WTC11 (cell line): ENCODE results near the gene MREG. TPM values are rescaled to one million over a fixed set of nuclear protein-coding genes. Genes with fewer than 3 reads are reported as not detected.

Source experiments
- ATAC-seq: fragments of 200-7000 bp; cut with Tn5 transposase; 2 replicates; pipeline ENCODE4 v1.10.0; 2021; ENCODE audit warnings: mild to moderate bottlenecking, moderate library complexity
- CTCF ChIA-PET: fragments of 300-600 bp; sonication (Branson Sonifier 250); formaldehyde crosslinking; loops from one replicate; lab custom pipeline; 2021; ENCODE audit warnings: antibody characterized with exemption; lab: Charles Lee
- POLR2A ChIA-PET: fragments of 350-600 bp; sonication (Branson Sonifier 250); formaldehyde crosslinking; loops from one replicate; lab custom pipeline; 2021; ENCODE audit warnings: antibody characterized with exemption; lab: Charles Lee
- DNase-seq: peaks from one replicate; pipeline ENCODE4 v3.0.0; 2021; ENCODE audit warnings: low spot score
- H3K27ac Mint-ChIP-seq: 2 replicates; pipeline ENCODE4 v1.8.0; 2021; ENCODE audit warnings: mixed read lengths
- H3K27me3 Mint-ChIP-seq: 2 replicates; pipeline ENCODE4 v1.8.0; 2021; ENCODE audit warnings: low read depth, mild to moderate bottlenecking, moderate library complexity, mixed read lengths
- H3K36me3 Mint-ChIP-seq: 2 replicates; pipeline ENCODE4 v1.8.0; 2021; ENCODE audit warnings: mixed read lengths
- H3K4me1 Mint-ChIP-seq: 2 replicates; pipeline ENCODE4 v1.8.0; 2022; ENCODE audit warnings: mixed read lengths
- H3K4me3 Mint-ChIP-seq: 2 replicates; pipeline ENCODE4 v1.8.0; 2021; ENCODE audit warnings: mild to moderate bottlenecking, moderate library complexity, mixed read lengths
- H3K9me3 Mint-ChIP-seq: 2 replicates; pipeline ENCODE4 v1.8.0; 2021; ENCODE audit warnings: mixed read lengths
- AR ChIP-seq: fragments of 250-450 bp; sonication (Bioruptor Pico); IDR thresholded peaks from 2 replicates; pipeline ENCODE4 v1.9.0; 2021; ENCODE audit warnings: mild to moderate bottlenecking
- CBFB ChIP-seq: sonication (generic); formaldehyde crosslinking; IDR thresholded peaks from 2 replicates; pipeline ENCODE4 v1.8.1; 2022; ENCODE audit warnings: mild to moderate bottlenecking, low read depth, missing genetic modification reagents
- CREB1 ChIP-seq: sonication (generic); formaldehyde crosslinking; IDR thresholded peaks from 2 replicates; pipeline ENCODE4 v1.8.0; 2023; ENCODE audit warnings: mild to moderate bottlenecking, missing genetic modification reagents
- CREM ChIP-seq: sonication (generic); formaldehyde crosslinking; IDR thresholded peaks from 2 replicates; pipeline ENCODE4 v1.8.1; 2022; ENCODE audit warnings: mild to moderate bottlenecking, missing genetic modification reagents, moderate library complexity
- CTCF ChIP-seq: fragments of 200-600 bp; IDR thresholded peaks from 2 replicates; pipeline ENCODE4 v1.8.0; 2022; ENCODE audit warnings: antibody characterized with exemption
- E2F4 ChIP-seq: sonication (generic); formaldehyde crosslinking; IDR thresholded peaks from 2 replicates; pipeline ENCODE4 v1.8.1; 2022; ENCODE audit warnings: low read depth, mild to moderate bottlenecking, moderate library complexity, missing genetic modification reagents, borderline replicate concordance
- ETV6 ChIP-seq: sonication (generic); formaldehyde crosslinking; IDR thresholded peaks from 2 replicates; pipeline ENCODE4 v1.8.1; 2022; ENCODE audit warnings: mild to moderate bottlenecking, missing genetic modification reagents
- FOXP4 ChIP-seq: sonication (generic); formaldehyde crosslinking; IDR thresholded peaks from 2 replicates; pipeline ENCODE4 v1.8.0; 2022; ENCODE audit warnings: mild to moderate bottlenecking, missing genetic modification reagents
- GABPB1 ChIP-seq: sonication (generic); formaldehyde crosslinking; IDR thresholded peaks from 2 replicates; pipeline ENCODE4 v1.8.1; 2023; ENCODE audit warnings: mild to moderate bottlenecking, missing genetic modification reagents
- HMGA2 ChIP-seq: fragments of 250-450 bp; sonication (Bioruptor Pico); IDR thresholded peaks from 2 replicates; pipeline ENCODE4 v1.4.0; 2021; ENCODE audit warnings: mild to moderate bottlenecking, moderate library complexity
- JUN ChIP-seq: sonication (generic); formaldehyde crosslinking; IDR thresholded peaks from 2 replicates; pipeline ENCODE4 v1.8.0; 2023; ENCODE audit warnings: mild to moderate bottlenecking, missing genetic modification reagents
- MYBL2 ChIP-seq: sonication (generic); formaldehyde crosslinking; IDR thresholded peaks from 2 replicates; pipeline ENCODE4 v1.8.1; 2023; ENCODE audit warnings: mild to moderate bottlenecking, moderate library complexity, missing genetic modification reagents
- NR3C1 ChIP-seq: sonication (generic); formaldehyde crosslinking; conservative IDR thresholded peaks from 2 replicates; pipeline ENCODE4 v1.8.1; 2023; ENCODE audit warnings: low read depth, mild to moderate bottlenecking, missing genetic modification reagents
- RORB ChIP-seq: fragments of 250-450 bp; sonication (Bioruptor Pico); IDR thresholded peaks from 2 replicates; pipeline ENCODE4 v1.9.0; 2021; ENCODE audit warnings: mild to moderate bottlenecking
- SMAD4 ChIP-seq: sonication (generic); formaldehyde crosslinking; IDR thresholded peaks from 2 replicates; pipeline ENCODE4 v1.8.0; 2022; ENCODE audit warnings: mild to moderate bottlenecking, missing genetic modification reagents
- SOX15 ChIP-seq: fragments of 250-450 bp; sonication (Bioruptor Pico); IDR thresholded peaks from 2 replicates; pipeline ENCODE4 v1.9.0; 2021; ENCODE audit warnings: mild to moderate bottlenecking
- SP1 ChIP-seq: sonication (generic); formaldehyde crosslinking; conservative IDR thresholded peaks from 2 replicates; pipeline ENCODE4 v1.8.1; 2022; ENCODE audit warnings: missing genetic modification reagents
- TCF7 ChIP-seq: sonication (generic); formaldehyde crosslinking; IDR thresholded peaks from 2 replicates; pipeline ENCODE4 v1.8.0; 2022; ENCODE audit warnings: mild to moderate bottlenecking, low read depth, missing genetic modification reagents, moderate library complexity
- TP53 ChIP-seq: sonication (generic); formaldehyde crosslinking; IDR thresholded peaks from 2 replicates; pipeline ENCODE4 v1.8.1; 2023; ENCODE audit warnings: mild to moderate bottlenecking, missing genetic modification reagents
- ZBTB21 ChIP-seq: sonication (generic); formaldehyde crosslinking; IDR thresholded peaks from 2 replicates; pipeline ENCODE4 v1.8.1; 2023; ENCODE audit warnings: mild to moderate bottlenecking, missing genetic modification reagents, borderline replicate concordance
- ZNF138 ChIP-seq: sonication (generic); formaldehyde crosslinking; conservative IDR thresholded peaks from 2 replicates; pipeline ENCODE4 v1.8.1; 2022; ENCODE audit warnings: mild to moderate bottlenecking, moderate library complexity, missing genetic modification reagents
- ZNF532 ChIP-seq: fragments of 250-450 bp; sonication (Bioruptor Pico); IDR thresholded peaks from 2 replicates; pipeline ENCODE4 v1.9.0; 2021; ENCODE audit warnings: mild to moderate bottlenecking, borderline replicate concordance
- ZNF671 ChIP-seq: fragments of 250-450 bp; sonication (Bioruptor Pico); IDR thresholded peaks from 2 replicates; pipeline ENCODE4 v1.8.0; 2021; ENCODE audit warnings: mild to moderate bottlenecking
- ZSCAN18 ChIP-seq: fragments of 250-450 bp; sonication (Bioruptor Pico); IDR thresholded peaks from 2 replicates; pipeline ENCODE4 v2.1.2; 2022; ENCODE audit warnings: mild to moderate bottlenecking, moderate library complexity
- total RNA-seq: library from RNA; stranded (reverse); gene quantifications from 3 replicates; pipeline ENCODE4 v1.2.3, GENCODE V29; 2021

Gene MREG
- total RNA-seq, 1 experiment from 2014 or later = 23.8 TPM

GRCh38 chr2:215942194-215942593 is 71.2 kb downstream of the MREG start:
- H3K4me1 Mint-ChIP-seq = peaks cover 17% of the 10 kb centered on the region
- ChIA-PET CTCF (interaction anchor here (1.3 kb wide), 1 partner anchor 11 kb away, joined by 4 read pairs; no protein-coding TSS in a partner anchor), POLR2A (interaction anchor here (0.5 kb wide), 1 partner anchor 228 kb away, joined by 4 read pairs; no protein-coding TSS in a partner anchor)
- DNase-seq (no peak), ATAC-seq (peak; percentile 67)
- H3K36me3 Mint-ChIP-seq = peaks cover 32% of the 10 kb centered on the region
- no peaks in the 10 kb centered on the region for H3K9me3 Mint-ChIP-seq
- no peaks in the 10 kb centered on the region for H3K27me3 Mint-ChIP-seq
- H3K27ac Mint-ChIP-seq = no peak overlapping the region
- H3K4me3 Mint-ChIP-seq = no peak overlapping the region
- TF ChIP-seq GABPB1 (CRISPR knock-in tag) (no peak), ZNF138 (CRISPR knock-in tag) (no peak), E2F4 (CRISPR knock-in tag) (no peak), SMAD4 (CRISPR knock-in tag) (no peak), FOXP4 (CRISPR knock-in tag) (no peak), NR3C1 (no peak), ZSCAN18 (CRISPR knock-in tag) (no peak), CBFB (no peak), SOX15 (CRISPR knock-in tag) (no peak), CREB1 (CRISPR knock-in tag) (no peak), HMGA2 (CRISPR knock-in tag) (no peak), TP53 (CRISPR knock-in tag) (no peak), ZNF671 (CRISPR knock-in tag) (no peak), CTCF (no peak)

GRCh38 chr2:215941726-215942125 is 71.6 kb downstream of the MREG start:
- ChIA-PET CTCF (no interaction called here), POLR2A (interaction anchor here (0.5 kb wide), 1 partner anchor 228 kb away, joined by 4 read pairs; no protein-coding TSS in a partner anchor)
- DNase-seq (no peak), ATAC-seq (no peak)
- Mint-ChIP-seq H3K9me3 (no peaks in the 10 kb centered on the region), H3K36me3 (peaks cover 32% of the 10 kb centered on the region), H3K27ac (no peak overlapping the region), H3K27me3 (no peaks in the 10 kb centered on the region), H3K4me3 (no peak overlapping the region), H3K4me1 (peaks cover 17% of the 10 kb centered on the region)
- TF ChIP-seq SP1 (CRISPR knock-in tag) (no peak), ETV6 (CRISPR knock-in tag) (no peak), MYBL2 (CRISPR knock-in tag) (no peak), ZBTB21 (CRISPR knock-in tag) (no peak), TCF7 (no peak), ZNF532 (CRISPR knock-in tag) (no peak), AR (no peak), JUN (CRISPR knock-in tag) (no peak), CREM (CRISPR knock-in tag) (no peak), RORB (CRISPR knock-in tag) (no peak)
